Large intestine (tissue), 3 donors: ENCODE data around the gene CD320. TPM values are rescaled to one million over a fixed set of nuclear protein-coding genes. Genes with fewer than 3 reads are reported as not detected.
"Not testable (repeated sequence)": the region's sequence is repeated elsewhere in the genome, so short reads cannot be mapped to it uniquely, and the experiment has no call there.

Source experiments
- DNase-seq, 2 donors: peaks; one replicate each; pipeline versions ENCODE4 v3.0.0 to v3.0.0-alpha.2; 2013
- H3K27ac ChIP-seq: one replicate; pipeline ENCODE4 v1.5.1; 2013; ENCODE audit warnings: low read length
- H3K27me3 ChIP-seq: 2 replicates; pipeline ENCODE4 v1.6.1; 2013; ENCODE audit warnings: low read length; ENCODE audit not compliant: control insufficient read depth, insufficient read depth
- H3K36me3 ChIP-seq: 2 replicates; pipeline ENCODE4 v1.6.1; 2013; ENCODE audit warnings: low read length; ENCODE audit not compliant: control insufficient read depth, insufficient read depth
- H3K4me1 ChIP-seq: one replicate; pipeline ENCODE4 v1.6.1; 2013; ENCODE audit warnings: low read length; ENCODE audit not compliant: control insufficient read depth, insufficient read depth
- H3K4me3 ChIP-seq: one replicate; pipeline ENCODE4 v1.5.1; 2013; ENCODE audit warnings: low read length
- H3K9me3 ChIP-seq: one replicate; pipeline ENCODE4 v1.6.1; 2013; ENCODE audit warnings: mild to moderate bottlenecking, low read depth, low read length, moderate library complexity; ENCODE audit not compliant: control insufficient read depth
- WGBS: methylation state at CpG from one replicate; pipeline ENCODE4 v1.1.5; 2013; ENCODE audit warnings: low lambda C conversion rate; ENCODE audit not compliant: insufficient coverage; 5-methylcytosine and 5-hydroxymethylcytosine counted together
- polyA plus RNA-seq: library from polyadenylated mRNA; unstranded; fragments of 120-200 nt; gene quantifications from one replicate; pipeline ENCODE4 v1.2.1, GENCODE V29; 2013

Gene CD320
- polyA plus RNA-seq, 1 donor, result 30.3 TPM

GRCh38 chr19:8310342-8311055 lies 2.3 kb upstream of the CD320 start:
- Histone ChIP-seq H3K4me3 (no peak overlapping the region), H3K4me1 (peaks cover 22% of the 10 kb centered on the region), H3K27me3 (no peaks in the 10 kb centered on the region), H3K36me3 (peaks cover 53% of the 10 kb centered on the region), H3K9me3 (no peaks in the 10 kb centered on the region), H3K27ac (no peak overlapping the region)
- DNase-seq, result no peak
- WGBS, result no CpG with 5 or more reads among the region's 17 CpGs

DNA sequence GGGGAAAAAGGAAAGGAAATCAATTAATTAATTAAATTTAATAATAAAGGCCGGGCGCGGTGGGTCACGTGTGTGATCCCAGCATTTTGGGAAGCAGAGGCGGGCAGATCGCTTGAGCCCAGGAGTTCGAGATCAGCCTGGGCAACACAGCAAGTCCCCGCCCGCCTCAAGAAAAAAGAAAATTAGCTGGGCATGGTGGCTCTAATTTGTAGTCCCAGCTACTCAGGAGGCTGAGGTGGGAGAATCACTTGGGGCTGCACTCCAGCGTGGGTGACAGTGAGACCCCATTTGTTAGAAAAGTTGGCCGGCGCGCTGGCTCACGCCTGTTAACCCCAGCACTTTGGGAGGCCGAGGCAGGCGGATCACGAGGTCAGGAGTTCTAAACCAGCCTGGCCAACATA lies 733 bp upstream of the CD320 start:
- H3K4me1 ChIP-seq, result peaks cover 22% of the 10 kb centered on the region
- no peak for DNase-seq
- peaks cover 39% of the 10 kb centered on the region for H3K36me3 ChIP-seq
- no CpG with 5 or more reads among the region's 17 CpGs for WGBS
- no peaks in the 10 kb centered on the region for H3K27me3 ChIP-seq
- no peak overlapping the region for H3K4me3 ChIP-seq
- no peak overlapping the region for H3K27ac ChIP-seq
- H3K9me3 ChIP-seq, result no peaks in the 10 kb centered on the region

DNA sequence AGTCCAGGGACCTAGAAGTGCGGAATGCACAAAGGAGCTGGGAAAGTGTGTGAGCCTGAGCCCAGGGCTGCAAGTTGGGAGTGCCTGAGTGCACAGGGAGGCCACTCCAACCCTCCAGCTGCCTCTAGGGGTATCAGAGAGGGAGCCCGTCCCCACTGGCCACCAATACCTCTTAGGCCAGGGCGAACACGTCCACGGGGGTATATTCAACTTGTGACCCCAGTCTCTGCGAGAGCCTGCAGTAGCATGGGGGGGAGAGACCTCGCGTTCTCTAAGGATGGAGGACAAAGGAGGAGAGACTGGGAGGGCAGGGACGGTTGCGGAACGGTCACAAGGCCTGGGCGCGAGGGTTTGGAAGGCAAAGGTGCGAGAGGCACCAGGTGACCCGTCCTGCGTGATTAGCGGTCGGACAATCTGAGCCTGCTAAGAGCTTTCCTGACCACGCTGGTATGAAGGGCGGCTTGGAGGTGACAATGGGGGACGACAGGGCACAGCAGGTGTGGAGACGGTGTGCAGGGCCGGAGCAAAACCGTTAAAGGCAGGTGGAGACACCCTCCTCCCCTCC lies 676 bp downstream of the CD320 start:
- Histone ChIP-seq H3K4me3 (peak overlapping the region; percentile 58), H3K9me3 (no peaks in the 10 kb centered on the region), H3K36me3 (peaks cover 27% of the 10 kb centered on the region), H3K4me1 (peaks cover 22% of the 10 kb centered on the region), H3K27me3 (no peaks in the 10 kb centered on the region), H3K27ac (peak overlapping the region; percentile 37)
- peak in 1 of 2 donors; percentile 23 for DNase-seq
- WGBS, result no CpG with 5 or more reads among the region's 24 CpGs

DNA sequence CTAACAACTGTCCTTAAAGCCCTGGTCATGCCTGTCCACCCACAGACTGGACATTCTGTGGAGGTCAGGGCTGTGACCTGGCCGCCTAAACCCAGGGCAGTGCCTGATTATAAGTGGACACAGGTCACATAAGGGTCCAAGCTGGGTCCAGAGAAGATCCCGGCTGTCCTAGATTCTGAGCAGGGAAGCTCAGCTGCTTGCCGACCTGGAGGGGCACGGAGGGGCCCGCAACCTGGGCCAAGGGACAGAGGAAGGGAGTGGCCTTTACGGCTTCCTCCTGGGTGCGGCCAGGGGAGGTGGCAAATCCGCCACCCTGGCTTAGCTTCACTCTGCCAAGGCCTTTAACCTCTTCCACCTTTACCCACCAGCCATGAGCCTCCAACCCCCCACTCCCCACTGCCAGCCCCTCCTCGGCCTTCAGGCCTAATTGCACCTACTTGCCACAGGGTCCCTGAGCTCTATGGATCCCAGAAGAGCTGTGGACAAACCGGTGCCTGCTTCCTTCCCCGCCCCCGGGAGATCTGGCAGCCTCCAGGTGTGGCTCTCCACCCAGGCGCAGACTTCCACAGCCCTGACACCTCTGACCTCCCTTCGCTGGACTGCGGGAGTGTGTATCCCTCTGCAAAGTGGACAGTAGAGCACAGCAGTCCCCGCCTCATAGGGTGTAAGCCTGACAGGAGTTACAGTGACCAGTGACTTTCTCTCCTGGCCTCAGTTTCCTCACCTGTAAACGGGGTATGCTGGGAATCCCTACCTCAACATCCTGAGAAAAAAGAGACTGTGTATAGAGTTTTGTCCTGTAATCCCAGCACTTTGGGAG lies 1.7 kb downstream of the CD320 start:
- H3K9me3 ChIP-seq, result no peaks in the 10 kb centered on the region
- H3K4me1 ChIP-seq, result peaks cover 22% of the 10 kb centered on the region
- no peak overlapping the region for H3K4me3 ChIP-seq
- DNase-seq, result peak in 1 of 2 donors; percentile 27
- H3K27me3 ChIP-seq, result no peaks in the 10 kb centered on the region
- peaks cover 24% of the 10 kb centered on the region for H3K36me3 ChIP-seq
- no peak overlapping the region for H3K27ac ChIP-seq
- WGBS, result no CpG with 5 or more reads among the region's 17 CpGs

GRCh38 chr19:8305798-8306197 lies 2.4 kb downstream of the CD320 start:
- no peak overlapping the region for H3K27ac ChIP-seq
- H3K9me3 ChIP-seq, result no peaks in the 10 kb centered on the region
- H3K4me3 ChIP-seq, result no peak overlapping the region
- H3K4me1 ChIP-seq, result peaks cover 22% of the 10 kb centered on the region
- no CpG with 5 or more reads among the region's 4 CpGs for WGBS
- no peak for DNase-seq
- peaks cover 19% of the 10 kb centered on the region for H3K36me3 ChIP-seq
- no peaks in the 10 kb centered on the region for H3K27me3 ChIP-seq

DNA sequence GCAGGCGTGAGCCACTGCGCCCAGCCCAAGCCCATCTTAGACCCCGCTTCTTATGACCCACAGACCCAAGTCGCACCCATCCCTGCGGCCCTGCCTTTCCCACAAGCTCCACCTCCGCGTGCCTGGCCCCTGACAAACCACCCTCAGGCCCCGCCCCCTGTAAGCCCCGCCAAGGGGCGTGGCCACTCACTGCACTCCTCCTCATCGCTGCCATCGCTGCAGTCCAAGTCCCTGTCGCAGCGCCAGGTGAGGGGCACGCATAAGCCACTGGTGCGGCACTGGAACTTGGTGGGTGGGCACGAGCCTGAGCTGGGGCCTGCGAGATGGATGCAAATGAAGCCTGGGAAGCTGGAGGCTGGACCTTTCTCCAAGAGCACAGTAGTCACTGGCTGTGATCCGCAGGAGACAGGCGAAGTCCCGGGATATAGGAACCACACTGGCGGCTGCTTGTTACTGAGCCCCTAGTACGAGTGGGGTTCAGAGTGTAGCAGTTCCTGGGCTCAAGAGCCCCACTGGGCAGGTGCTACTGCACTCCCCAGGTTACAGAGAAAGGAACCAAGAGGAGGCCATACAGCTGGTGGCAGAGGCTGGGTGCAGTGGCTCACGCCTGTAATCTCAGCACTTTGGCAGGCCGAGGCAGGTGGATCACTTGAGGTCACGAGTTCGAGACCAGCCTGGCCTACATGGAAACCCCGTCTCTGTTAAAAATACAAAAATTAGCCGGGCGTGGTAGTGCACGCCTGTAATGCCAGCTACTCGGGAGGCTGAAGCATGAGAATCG lies 3.1 kb downstream of the CD320 start:
- DNase-seq, result no peak

DNA sequence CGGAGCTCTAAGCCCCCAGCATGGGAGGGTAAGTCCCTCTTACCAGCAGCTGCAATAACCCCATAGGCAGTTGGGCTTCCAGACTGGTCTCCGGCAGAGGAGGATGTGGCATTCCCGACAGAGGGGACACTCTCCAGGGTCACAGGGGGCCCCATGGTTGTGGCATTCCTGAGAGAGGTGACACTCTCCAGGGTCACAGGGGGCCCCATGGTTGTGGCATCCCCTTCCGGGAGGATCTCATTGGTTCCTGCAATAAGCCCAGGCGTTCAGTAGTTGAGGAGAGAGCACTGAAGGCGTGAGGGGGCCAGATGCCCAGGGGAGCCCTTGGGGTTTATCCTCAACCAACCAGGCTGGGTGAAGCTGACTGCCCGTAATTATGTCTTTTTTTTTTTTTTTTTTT lies 5.4 kb downstream of the CD320 start:
- Histone ChIP-seq H3K27me3 (no peaks in the 10 kb centered on the region), H3K27ac (no peak overlapping the region), H3K4me3 (no peak overlapping the region), H3K9me3 (no peaks in the 10 kb centered on the region), H3K36me3 (peaks cover 6% of the 10 kb centered on the region), H3K4me1 (peaks cover 13% of the 10 kb centered on the region)
- WGBS, result no CpG with 5 or more reads among the region's 7 CpGs
- DNase-seq, result no peak

More for the DNA sequence above, 3.1 kb downstream of the CD320 start:
- Histone ChIP-seq H3K36me3 (peaks cover 14% of the 10 kb centered on the region), H3K27me3 (no peaks in the 10 kb centered on the region), H3K4me3 (no peak overlapping the region), H3K27ac (no peak overlapping the region), H3K9me3 (no peaks in the 10 kb centered on the region), H3K4me1 (peaks cover 22% of the 10 kb centered on the region)
- no CpG with 5 or more reads among the region's 33 CpGs for WGBS

DNA sequence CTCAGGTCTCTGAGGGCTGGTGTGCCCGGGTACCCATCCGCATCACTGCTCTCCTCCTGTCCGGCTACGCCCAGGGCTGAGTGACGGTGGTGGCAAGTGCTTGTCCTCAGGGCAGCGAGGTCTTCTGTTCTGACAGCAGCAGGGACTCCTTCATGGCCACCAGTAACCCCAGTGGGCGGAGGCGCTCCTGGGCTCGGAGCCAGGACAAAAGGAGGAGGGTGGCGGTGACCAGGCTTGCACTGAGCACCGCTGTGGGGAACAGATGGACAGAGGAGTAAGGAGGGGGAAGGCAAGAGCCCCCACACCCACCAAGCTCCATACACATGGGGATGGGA lies 5.8 kb downstream of the CD320 start:
- no peak for DNase-seq
- Histone ChIP-seq H3K36me3 (peaks cover 6% of the 10 kb centered on the region), H3K27me3 (no peaks in the 10 kb centered on the region), H3K4me3 (no peak overlapping the region), H3K4me1 (peaks cover 9% of the 10 kb centered on the region), H3K27ac (no peak overlapping the region), H3K9me3 (no peaks in the 10 kb centered on the region)
- WGBS, result no CpG with 5 or more reads among the region's 11 CpGs

- not testable (repeated sequence) for H3K27me3 ChIP-seq, H3K4me1 ChIP-seq, H3K9me3 ChIP-seq, H3K4me3 ChIP-seq, DNase-seq, H3K36me3 ChIP-seq, H3K27ac ChIP-seq
- no CpG with 5 or more reads among the region's 9 CpGs for WGBS
Measured at GRCh38 chr19:8291337-8291736, 16.8 kb downstream of the CD320 start.

DNA sequence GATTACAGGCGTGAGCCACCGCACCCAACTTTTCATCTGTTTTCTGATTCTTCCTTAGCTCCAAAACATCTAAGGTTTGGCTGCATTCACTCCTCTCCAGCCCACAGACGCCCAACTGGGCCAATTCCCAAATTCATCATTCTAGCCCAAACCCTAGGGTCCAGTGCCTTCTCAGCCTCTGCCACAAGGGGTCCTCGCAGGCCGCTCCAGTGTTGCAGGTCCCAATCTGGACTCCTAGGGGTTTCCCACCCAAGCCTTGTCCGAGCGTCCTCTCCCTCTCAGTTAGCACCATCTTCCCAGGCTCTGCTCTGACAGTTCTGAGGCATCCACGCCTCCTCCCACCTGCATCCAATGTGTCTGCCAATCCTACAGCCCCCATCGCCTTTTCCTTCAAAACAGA lies 31.6 kb downstream of the CD320 start:
- no CpG with 5 or more reads among the region's 9 CpGs for WGBS
- H3K27ac ChIP-seq, result not testable (repeated sequence)

More for the DNA sequence above, 31.6 kb downstream of the CD320 start:
- H3K27me3 ChIP-seq, H3K4me1 ChIP-seq, H3K9me3 ChIP-seq, H3K4me3 ChIP-seq, DNase-seq, H3K36me3 ChIP-seq: not testable (repeated sequence)
